Measurements from ENCODE around the gene USB1.

GRCh38 chr16:58046054-58046881 is 45.1 kb downstream of the USB1 start:
- TF ChIP-seq POLR2A (IDR thresholded peaks at IDR 0.05) (no peak), CTCF (IDR thresholded peaks at IDR 0.05) (no peak)

Measured in heart left ventricle (tissue), 13 donors.